Right lobe of liver (tissue), 6 donors: ENCODE measurements around the gene NMBR. TPM values are rescaled to one million over a fixed set of nuclear protein-coding genes. Genes with fewer than 3 reads are reported as not detected.

Source experiments
- ATAC-seq, 4 donors: fragments of 200-7000 bp; cut with Tn5 transposase; one replicate each; pipeline ENCODE4 v1.9.1; 2020; ENCODE audit warnings: mild to moderate bottlenecking in 4 of 4, moderate library complexity in 4 of 4
- DNase-seq, 3 donors: peaks; one replicate each; pipeline ENCODE4 v3.0.0-alpha.2; 2020
- H3K27ac ChIP-seq, 3 donors: fragments of 200-600 bp; one replicate each; pipeline ENCODE4 v1.8.0; 2022
- H3K27me3 ChIP-seq, 2 donors: fragments of 200-600 bp; one replicate each; pipeline ENCODE4 v1.8.0; 2022
- H3K36me3 ChIP-seq, 4 donors: fragments of 200-600 bp; sonication (generic) in 1 of 4; one replicate each; pipeline versions ENCODE4 v1.5.1 to v1.8.0; 2017 to 2022; ENCODE audit warnings: control low read depth in 1 of 4
- H3K4me1 ChIP-seq, 4 donors: fragments of 200-600 bp; sonication (generic) in 1 of 4; one replicate each; pipeline versions ENCODE4 v1.5.1 to v1.8.0; 2017 to 2022; ENCODE audit warnings: control low read depth in 1 of 4
- H3K4me3 ChIP-seq, 3 donors: fragments of 200-600 bp; one replicate each; pipeline ENCODE4 v1.8.0; 2022
- H3K9me3 ChIP-seq, 4 donors: fragments of 200-600 bp; sonication (generic) in 1 of 4; one replicate each; pipeline versions ENCODE4 v1.5.1 to v1.8.0; 2017 to 2022; ENCODE audit warnings: control low read depth in 1 of 4
- POLR2A ChIP-seq: fragments of 450-650 bp; IDR thresholded peaks from one replicate; pipeline ENCODE4 v1.6.1; 2017; ENCODE audit warnings: antibody characterized with exemption, mild to moderate bottlenecking
- WGBS: methylation state at CpG from one replicate; pipeline ENCODE4 v1.1.6; 2018; ENCODE audit warnings: low coverage, low lambda C conversion rate; ENCODE audit not compliant: insufficient coverage; ENCODE audit errors: missing lambda C conversion rate; 5-methylcytosine and 5-hydroxymethylcytosine counted together
- intact Hi-C, 2 donors: fragments of 100-400 bp; cut with DNase I; formaldehyde crosslinking; loops; one replicate each; pipeline versions ENCODE4 v1.11.2 to v1.14.1; 2022
- total RNA-seq, 6 experiments: library from RNA; depleted of rRNA in 2 of 6; stranded (reverse); fragments of >200 nt in 2 of 6; fragmentation: NEBNext Ultra II Directional in 3 of 6; extraction: Animal tissue kit (Norgen Biotek cat#: 25700) in 3 of 6; gene quantifications; one replicate each; pipeline versions ENCODE4 v1.1.0 to v1.2.4, GENCODE V29; 2016 to 2023
- TF ChIP-seq, protein P1 (sequence below), 4 donors: fragments of 200-600 bp in 3 of 4; fragments of 450-650 bp in 1 of 4; IDR thresholded peaks; one replicate each; pipeline versions ENCODE4 v1.5.1 to v1.8.0; 2016 to 2022; ENCODE audit warnings: antibody characterized with exemption in 4 of 4, mild to moderate bottlenecking in 2 of 4
- donor health status: DM: no; HTN: yes; CAD: no.
- donor health status: DM: no; HTN: no; CAD: no.
- donor health status: DM: no; HTN: no; CAD: no.
- donor health status: DM: no; HTN: yes; CAD: no.
- donor health status: DM: no; HTN: yes; CAD: no.

Gene NMBR
- total RNA-seq, 6 experiments from 2014 or later = not detected

DNA sequence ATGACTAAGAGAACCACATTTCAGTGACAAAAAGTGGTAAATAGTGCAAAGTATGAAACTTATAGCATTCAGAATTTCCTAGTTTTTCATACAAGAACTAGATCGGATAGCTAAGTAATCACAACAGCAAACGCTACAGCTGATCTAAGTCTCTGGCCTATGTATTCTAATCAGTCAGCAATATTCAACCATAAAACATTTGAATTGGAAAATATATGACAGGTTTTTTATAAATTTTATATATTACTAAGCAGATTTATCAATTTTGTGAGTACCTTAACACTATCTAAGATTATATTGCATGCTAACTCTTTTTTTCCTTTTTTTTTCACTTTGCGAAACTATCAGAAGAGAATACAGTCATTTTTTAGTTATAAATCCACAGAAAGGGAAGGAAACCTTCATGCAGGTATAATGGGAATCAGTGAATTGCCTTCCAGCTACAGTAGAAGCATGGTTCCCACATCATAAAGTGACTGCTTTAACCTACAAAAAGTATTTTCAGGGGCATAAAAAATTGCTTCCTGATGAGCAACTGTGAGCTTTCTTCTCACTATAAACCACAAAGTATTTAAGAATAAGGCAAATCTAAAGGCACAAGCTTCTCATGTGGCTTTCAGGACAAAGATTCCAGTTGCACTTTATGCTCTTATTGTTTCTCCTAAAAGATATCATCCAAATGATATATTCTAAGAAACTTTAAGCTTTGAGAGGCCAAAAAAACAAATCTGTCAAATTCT is 88.2 kb downstream of the NMBR start:
- DNase-seq (no peak), ATAC-seq (no peak)
- H3K27me3 ChIP-seq = no peaks in the 10 kb centered on the region
- intact Hi-C loops = no loop called here
- no peaks in the 10 kb centered on the region for H3K9me3 ChIP-seq
- H3K27ac ChIP-seq = no peak overlapping the region
- no peak overlapping the region for H3K4me3 ChIP-seq
- WGBS = 81% methylated on average over 3 of the region's 3 CpGs
- no peaks in the 10 kb centered on the region for H3K36me3 ChIP-seq
- TF ChIP-seq, protein P1, sequence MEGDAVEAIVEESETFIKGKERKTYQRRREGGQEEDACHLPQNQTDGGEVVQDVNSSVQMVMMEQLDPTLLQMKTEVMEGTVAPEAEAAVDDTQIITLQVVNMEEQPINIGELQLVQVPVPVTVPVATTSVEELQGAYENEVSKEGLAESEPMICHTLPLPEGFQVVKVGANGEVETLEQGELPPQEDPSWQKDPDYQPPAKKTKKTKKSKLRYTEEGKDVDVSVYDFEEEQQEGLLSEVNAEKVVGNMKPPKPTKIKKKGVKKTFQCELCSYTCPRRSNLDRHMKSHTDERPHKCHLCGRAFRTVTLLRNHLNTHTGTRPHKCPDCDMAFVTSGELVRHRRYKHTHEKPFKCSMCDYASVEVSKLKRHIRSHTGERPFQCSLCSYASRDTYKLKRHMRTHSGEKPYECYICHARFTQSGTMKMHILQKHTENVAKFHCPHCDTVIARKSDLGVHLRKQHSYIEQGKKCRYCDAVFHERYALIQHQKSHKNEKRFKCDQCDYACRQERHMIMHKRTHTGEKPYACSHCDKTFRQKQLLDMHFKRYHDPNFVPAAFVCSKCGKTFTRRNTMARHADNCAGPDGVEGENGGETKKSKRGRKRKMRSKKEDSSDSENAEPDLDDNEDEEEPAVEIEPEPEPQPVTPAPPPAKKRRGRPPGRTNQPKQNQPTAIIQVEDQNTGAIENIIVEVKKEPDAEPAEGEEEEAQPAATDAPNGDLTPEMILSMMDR (IDR thresholded peaks at IDR 0.05) = no peak
- no peak for TF ChIP-seq POLR2A
- H3K4me1 ChIP-seq = no peaks in the 10 kb centered on the region

DNA sequence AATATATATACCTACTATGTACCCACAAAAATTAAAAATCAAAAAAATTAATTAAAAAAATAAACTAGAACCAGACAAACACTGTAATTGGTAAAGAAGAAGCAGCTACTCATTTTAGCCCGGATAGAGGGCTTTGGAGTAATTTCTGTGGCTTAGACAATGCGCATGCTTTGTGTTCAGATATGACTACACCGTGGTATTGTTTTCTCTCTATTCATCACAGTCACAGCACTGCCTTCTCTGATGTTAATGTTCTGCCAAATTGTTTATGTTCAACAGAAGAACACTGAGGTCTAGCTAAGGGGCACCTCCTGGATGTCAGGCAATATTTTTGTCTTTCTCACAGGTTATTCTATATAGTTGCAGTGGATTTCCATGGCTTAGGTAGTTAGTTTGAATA is 91.7 kb downstream of the NMBR start:
- no peaks in the 10 kb centered on the region for H3K9me3 ChIP-seq
- intact Hi-C loops = no loop called here

DNA sequence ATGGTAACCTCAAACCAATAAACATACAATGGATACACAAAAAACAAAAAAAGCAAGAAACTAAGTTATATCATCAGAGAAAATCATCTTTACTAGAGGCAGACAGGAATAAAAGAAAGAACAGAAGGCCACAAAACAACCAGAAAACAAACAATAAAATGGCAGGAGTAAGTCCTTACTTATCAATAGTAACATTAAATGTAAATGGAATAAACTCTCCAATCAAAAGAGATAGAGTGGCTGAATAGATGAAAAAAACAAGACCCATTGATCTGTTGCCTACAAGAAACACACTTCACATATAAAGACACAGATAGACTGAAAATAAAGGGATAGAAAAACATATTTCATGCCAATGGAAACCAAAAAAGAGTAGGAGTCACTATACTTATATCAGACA is 95.5 kb downstream of the NMBR start:
- H3K36me3 ChIP-seq = no peaks in the 10 kb centered on the region
- no peak overlapping the region for H3K4me3 ChIP-seq
- ATAC-seq = no peak
- TF ChIP-seq, protein P1 (IDR thresholded peaks at IDR 0.05) = no peak
- TF ChIP-seq POLR2A = no peak
- no peak overlapping the region for H3K27ac ChIP-seq
- intact Hi-C loops = no loop called here
- no peak for DNase-seq
- H3K9me3 ChIP-seq = no peaks in the 10 kb centered on the region
- H3K27me3 ChIP-seq = no peaks in the 10 kb centered on the region
- H3K4me1 ChIP-seq = no peaks in the 10 kb centered on the region

More for the DNA sequence above, 91.7 kb downstream of the NMBR start:
- Histone ChIP-seq H3K27ac (no peak overlapping the region), H3K4me1 (no peaks in the 10 kb centered on the region), H3K4me3 (no peak overlapping the region), H3K36me3 (no peaks in the 10 kb centered on the region), H3K27me3 (no peaks in the 10 kb centered on the region)
- no peak for ATAC-seq
- TF ChIP-seq POLR2A = no peak
- TF ChIP-seq, protein P1 (IDR thresholded peaks at IDR 0.05) = no peak
- DNase-seq = no peak
- WGBS = 59% methylated on average over 3 of the region's 3 CpGs

DNA sequence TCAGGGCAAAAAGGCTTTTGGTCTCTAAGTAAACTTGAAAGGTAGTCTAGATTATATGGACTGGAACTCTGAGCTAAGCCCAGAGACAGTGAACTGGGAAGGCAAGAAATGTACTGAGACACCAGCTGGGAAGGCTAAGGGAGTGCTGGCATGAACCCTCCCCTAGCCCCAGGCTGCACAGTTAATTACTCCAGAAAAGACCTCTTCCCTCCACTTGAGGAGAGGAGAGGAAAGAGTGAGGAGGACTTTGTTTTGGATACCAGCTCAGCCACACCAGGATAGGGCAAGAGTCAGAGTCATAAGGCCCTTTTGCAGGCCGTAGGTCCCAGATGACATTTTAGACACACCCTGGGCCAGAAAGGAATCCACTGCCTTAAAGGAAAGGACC is 98.3 kb downstream of the NMBR start:
- DNase-seq (no peak), ATAC-seq (no peak)
- no peak overlapping the region for H3K4me3 ChIP-seq
- TF ChIP-seq POLR2A = no peak
- TF ChIP-seq, protein P1 (IDR thresholded peaks at IDR 0.05) = no peak
- no CpG with 5 or more reads among the region's 1 CpG for WGBS
- intact Hi-C loops = no loop called here
- no peaks in the 10 kb centered on the region for H3K36me3 ChIP-seq
- no peaks in the 10 kb centered on the region for H3K9me3 ChIP-seq
- no peaks in the 10 kb centered on the region for H3K4me1 ChIP-seq
- no peaks in the 10 kb centered on the region for H3K27me3 ChIP-seq
- no peak overlapping the region for H3K27ac ChIP-seq
